Measurements from ENCODE around the gene CCL27. TPM values are rescaled to one million over a fixed set of nuclear protein-coding genes. Genes with fewer than 3 reads are reported as not detected.

The CCL27 gene
- total RNA-seq, 2 donors from 2014 or later = not detected

DNA sequence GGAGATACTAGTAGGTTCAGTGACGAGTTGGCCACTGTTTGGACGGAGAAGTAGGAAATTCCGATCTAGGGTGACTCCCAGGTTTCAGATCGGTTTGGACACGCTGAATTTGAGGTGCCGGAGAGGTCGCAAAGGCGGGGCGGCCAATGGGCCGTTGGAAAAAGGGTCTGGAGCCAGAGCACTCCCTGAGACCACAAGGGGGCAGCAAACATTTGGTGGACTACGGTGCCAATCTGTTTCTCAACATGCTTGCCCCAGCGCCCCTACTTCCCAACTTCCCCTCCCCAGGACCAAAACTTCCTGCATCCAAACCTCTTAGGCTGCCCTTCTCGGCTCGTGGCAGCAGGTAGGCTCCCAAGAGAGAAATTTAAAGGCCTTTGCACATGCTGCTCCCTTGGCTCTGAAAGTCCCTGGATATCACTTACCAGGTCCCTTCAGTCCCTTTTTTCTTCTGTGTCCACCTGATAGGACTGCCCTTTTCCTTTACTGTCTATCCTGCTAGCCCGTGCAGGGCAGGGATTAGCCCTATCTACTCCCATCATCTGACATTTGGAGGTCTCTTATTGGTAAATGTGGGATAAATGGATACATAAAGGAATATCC lies 49.6 kb downstream of the CCL27 start:
- peak overlapping the region; percentile 75 to 81 for H3K4me3 ChIP-seq
- H3K9me3 ChIP-seq = no peaks in the 10 kb centered on the region
- H3K27me3 ChIP-seq = no peaks in the 10 kb centered on the region
- H3K4me1 ChIP-seq = peaks cover 0 to 28% of the 10 kb centered on the region in 2 donors
- H3K27ac ChIP-seq = peak overlapping the region; percentile 92
- TF ChIP-seq, protein P1, sequence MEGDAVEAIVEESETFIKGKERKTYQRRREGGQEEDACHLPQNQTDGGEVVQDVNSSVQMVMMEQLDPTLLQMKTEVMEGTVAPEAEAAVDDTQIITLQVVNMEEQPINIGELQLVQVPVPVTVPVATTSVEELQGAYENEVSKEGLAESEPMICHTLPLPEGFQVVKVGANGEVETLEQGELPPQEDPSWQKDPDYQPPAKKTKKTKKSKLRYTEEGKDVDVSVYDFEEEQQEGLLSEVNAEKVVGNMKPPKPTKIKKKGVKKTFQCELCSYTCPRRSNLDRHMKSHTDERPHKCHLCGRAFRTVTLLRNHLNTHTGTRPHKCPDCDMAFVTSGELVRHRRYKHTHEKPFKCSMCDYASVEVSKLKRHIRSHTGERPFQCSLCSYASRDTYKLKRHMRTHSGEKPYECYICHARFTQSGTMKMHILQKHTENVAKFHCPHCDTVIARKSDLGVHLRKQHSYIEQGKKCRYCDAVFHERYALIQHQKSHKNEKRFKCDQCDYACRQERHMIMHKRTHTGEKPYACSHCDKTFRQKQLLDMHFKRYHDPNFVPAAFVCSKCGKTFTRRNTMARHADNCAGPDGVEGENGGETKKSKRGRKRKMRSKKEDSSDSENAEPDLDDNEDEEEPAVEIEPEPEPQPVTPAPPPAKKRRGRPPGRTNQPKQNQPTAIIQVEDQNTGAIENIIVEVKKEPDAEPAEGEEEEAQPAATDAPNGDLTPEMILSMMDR (IDR thresholded peaks at IDR 0.05) = peak; percentile 61 to 91
- H3K36me3 ChIP-seq = peaks cover 35% of the 10 kb centered on the region
- peak; percentile 88 for DNase-seq (ENCODE audit: low spot score)

Other genes with a start within 250 kb of the CCL27 start
- gene FAM219A, start 204.1 kb downstream of the CCL27 start, total RNA-seq = 10 to 100 TPM; 10.5 to 19.9 TPM
- not detected for gene DNAI1, start 203.9 kb downstream of the CCL27 start, total RNA-seq
- gene ENHO, start 139.7 kb downstream of the CCL27 start, total RNA-seq = under 1 TPM in 1 of 2 donors, not detected in 1; 0.75 TPM
- gene CNTFR, start 72.9 kb downstream of the CCL27 start, total RNA-seq = 10 to 100 TPM in 1 of 2 donors, 1 to 10 TPM in 1; 6.6 to 23.3 TPM
- 10 to 100 TPM; 29.9 to 49.2 TPM for gene RPP25L, start 50.6 kb downstream of the CCL27 start, total RNA-seq
- 100 to 1,000 TPM in 1 of 2 donors, 10 to 100 TPM in 1; 59.1 to 154 TPM for gene DCTN3, start 42.2 kb downstream of the CCL27 start, total RNA-seq
- not detected for gene ARID3C, start 33.6 kb downstream of the CCL27 start, total RNA-seq
- gene SIGMAR1, start 24.9 kb downstream of the CCL27 start, total RNA-seq = 10 to 100 TPM; 52.2 to 70.7 TPM
- gene GALT, start 16.0 kb downstream of the CCL27 start, total RNA-seq = 10 to 100 TPM; 30.9 to 35.0 TPM
- gene IL11RA, start 10.5 kb downstream of the CCL27 start, total RNA-seq = 100 to 1,000 TPM in 1 of 2 donors, 10 to 100 TPM in 1; 58.2 to 108 TPM
- gene CCL19, start 28.6 kb upstream of the CCL27 start, total RNA-seq = under 1 TPM in 1 of 2 donors, not detected in 1; 0.63 TPM
- 10 to 100 TPM in 1 of 2 donors, 1 to 10 TPM in 1; 2.9 to 26.5 TPM for gene CCL21, start 47.5 kb upstream of the CCL27 start, total RNA-seq